GM21723 (cell line): Measurements from ENCODE around the gene HSBP1.
A peak's percentile ranks its signal among the peaks of the same experiment; 100 is the strongest.

Experiments
- ATAC-seq: cut with Tn5 transposase; IDR thresholded peaks from one replicate; pipeline ENCODE4 v1.9.1; 2021; ENCODE audit warnings: mild to moderate bottlenecking, moderate library complexity; ENCODE audit not compliant: unreplicated experiment

HSBP1 gene

GRCh38 chr16:83807710-83808572, at the start of gene HSBP1:
TSS of gene HSBP1 (plus strand) at chr16:83807978. CDS start at chr16:83808077, 99 bp downstream.
- ATAC-seq = peak; percentile 94

GRCh38 chr16:83762141-83762991, 45.4 kb upstream of the HSBP1 start:
- no peak for ATAC-seq

- ATAC-seq = no peak
Observed at GRCh38 chr16:83762992-83763358, 44.8 kb upstream of the HSBP1 start.

- ATAC-seq = no peak
Observed at GRCh38 chr16:83768986-83769385, 38.8 kb upstream of the HSBP1 start.

- ATAC-seq = no peak
Observed at GRCh38 chr16:83769397-83770008, 38.3 kb upstream of the HSBP1 start.

GRCh38 chr16:83771306-83771942, 36.4 kb upstream of the HSBP1 start:
- no peak for ATAC-seq

- ATAC-seq = no peak
Observed at GRCh38 chr16:83772806-83773205, 35.0 kb upstream of the HSBP1 start.

- ATAC-seq = no peak
Observed at GRCh38 chr16:83774066-83774465, 33.7 kb upstream of the HSBP1 start.

- ATAC-seq = no peak
Observed at GRCh38 chr16:83776944-83777343, 30.8 kb upstream of the HSBP1 start.

- ATAC-seq = no peak
Observed at GRCh38 chr16:83779886-83780285, 27.9 kb upstream of the HSBP1 start.

GRCh38 chr16:83785455-83785854, 22.3 kb upstream of the HSBP1 start:
- no peak for ATAC-seq

- no peak for ATAC-seq
Observed at GRCh38 chr16:83789642-83790401, 18.0 kb upstream of the HSBP1 start.

- no peak for ATAC-seq
Observed at GRCh38 chr16:83791916-83792315, 15.9 kb upstream of the HSBP1 start.

- ATAC-seq = no peak
Observed at GRCh38 chr16:83792391-83792790, 15.4 kb upstream of the HSBP1 start.

- no peak for ATAC-seq
Observed at GRCh38 chr16:83793179-83793578, 14.6 kb upstream of the HSBP1 start.

- no peak for ATAC-seq
Observed at GRCh38 chr16:83794860-83795554, 12.8 kb upstream of the HSBP1 start.

GRCh38 chr16:83797013-83797412, 10.8 kb upstream of the HSBP1 start:
- no peak for ATAC-seq

- ATAC-seq = no peak
Observed at GRCh38 chr16:83799336-83799735, 8.4 kb upstream of the HSBP1 start.

- peak; percentile 69 for ATAC-seq
Observed at GRCh38 chr16:83802135-83802534, 5.6 kb upstream of the HSBP1 start.
